Erythroblast (primary cell): ENCODE measurements around the gene INPP5K.

Experiments
- GATA1 ChIP-seq: IDR thresholded peaks from 2 replicates; pipeline ENCODE4 v1.6.1; 2011; ENCODE audit warnings: low read depth, mild to moderate bottlenecking, control low read depth, low read length, moderate library complexity
- POLR2A ChIP-seq: IDR thresholded peaks from 2 replicates; pipeline ENCODE4 v1.6.1; 2011; ENCODE audit warnings: mild to moderate bottlenecking, low read length

GRCh38 chr17:1470755-1471462 is 45.5 kb downstream of the INPP5K start:
- no peak for TF ChIP-seq POLR2A
- TF ChIP-seq GATA1: no peak
